Measurements from ENCODE around the gene HMX3.

Gene HMX3

GRCh38 chr10:123135415-123136141 is at the start of gene HMX3:
Gene HMX3 (plus strand): TSS chr10:123135970. CDS start chr10:123136051, 81 bp downstream.
- no peak for DNase-seq

- DNase-seq: no peak
Observed at GRCh38 chr10:123086281-123086680, 49.5 kb upstream of the HMX3 start.

- no peak for DNase-seq
Observed at GRCh38 chr10:123087348-123087747, 48.4 kb upstream of the HMX3 start.

GRCh38 chr10:123087786-123088185 is 48.0 kb upstream of the HMX3 start:
- no peak for DNase-seq

- DNase-seq: no peak
Observed at GRCh38 chr10:123092635-123093414, 42.9 kb upstream of the HMX3 start.

- no peak for DNase-seq
Observed at GRCh38 chr10:123093489-123093888, 42.3 kb upstream of the HMX3 start.

GRCh38 chr10:123096452-123096851 is 39.3 kb upstream of the HMX3 start:
- DNase-seq: no peak

GRCh38 chr10:123097039-123097438 is 38.7 kb upstream of the HMX3 start:
- no peak for DNase-seq

GRCh38 chr10:123100030-123100762 is 35.6 kb upstream of the HMX3 start:
- DNase-seq: no peak

- DNase-seq: no peak
Observed at GRCh38 chr10:123101872-123102271, 33.9 kb upstream of the HMX3 start.

- DNase-seq: no peak
Observed at GRCh38 chr10:123102673-123103072, 33.1 kb upstream of the HMX3 start.

GRCh38 chr10:123103944-123104343 is 31.8 kb upstream of the HMX3 start:
- DNase-seq: no peak

GRCh38 chr10:123109466-123109865 is 26.3 kb upstream of the HMX3 start:
- DNase-seq: no peak

GRCh38 chr10:123117644-123118417 is 17.9 kb upstream of the HMX3 start:
- DNase-seq: no peak

- DNase-seq: no peak
Observed at GRCh38 chr10:123119081-123119480, 16.7 kb upstream of the HMX3 start.

- DNase-seq: no peak
Observed at GRCh38 chr10:123126246-123126645, 9.5 kb upstream of the HMX3 start.

GRCh38 chr10:123129618-123130271 is 6.0 kb upstream of the HMX3 start:
- no peak for DNase-seq

- no peak for DNase-seq
Observed at GRCh38 chr10:123132576-123133477, 2.9 kb upstream of the HMX3 start.

GRCh38 chr10:123133541-123134342 is 2.0 kb upstream of the HMX3 start:
- DNase-seq: no peak

GRCh38 chr10:123134343-123134914 is 1.3 kb upstream of the HMX3 start:
- no peak for DNase-seq

All from NCI-H187 treated with DMSO at 0.1 percent for 48 hours (cell line).